ENCODE measurements around the gene ZDHHC22.

GRCh38 chr14:77087631-77088030, 54.0 kb downstream of the ZDHHC22 start:
- TF ChIP-seq, protein P1, sequence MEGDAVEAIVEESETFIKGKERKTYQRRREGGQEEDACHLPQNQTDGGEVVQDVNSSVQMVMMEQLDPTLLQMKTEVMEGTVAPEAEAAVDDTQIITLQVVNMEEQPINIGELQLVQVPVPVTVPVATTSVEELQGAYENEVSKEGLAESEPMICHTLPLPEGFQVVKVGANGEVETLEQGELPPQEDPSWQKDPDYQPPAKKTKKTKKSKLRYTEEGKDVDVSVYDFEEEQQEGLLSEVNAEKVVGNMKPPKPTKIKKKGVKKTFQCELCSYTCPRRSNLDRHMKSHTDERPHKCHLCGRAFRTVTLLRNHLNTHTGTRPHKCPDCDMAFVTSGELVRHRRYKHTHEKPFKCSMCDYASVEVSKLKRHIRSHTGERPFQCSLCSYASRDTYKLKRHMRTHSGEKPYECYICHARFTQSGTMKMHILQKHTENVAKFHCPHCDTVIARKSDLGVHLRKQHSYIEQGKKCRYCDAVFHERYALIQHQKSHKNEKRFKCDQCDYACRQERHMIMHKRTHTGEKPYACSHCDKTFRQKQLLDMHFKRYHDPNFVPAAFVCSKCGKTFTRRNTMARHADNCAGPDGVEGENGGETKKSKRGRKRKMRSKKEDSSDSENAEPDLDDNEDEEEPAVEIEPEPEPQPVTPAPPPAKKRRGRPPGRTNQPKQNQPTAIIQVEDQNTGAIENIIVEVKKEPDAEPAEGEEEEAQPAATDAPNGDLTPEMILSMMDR (IDR thresholded peaks at IDR 0.05): no peak
- no peak for TF ChIP-seq POLR2A (IDR thresholded peaks at IDR 0.05)

All from adrenal gland (tissue), 5 donors.